IMR-90 (cell line): ENCODE results near the gene CLIC3.

ENCODE experiments used
- POLR2A ChIP-seq: IDR thresholded peaks from 2 replicates; pipeline ENCODE4 v1.6.1; 2012; ENCODE audit warnings: mild to moderate bottlenecking, low read depth, low read length
- TF ChIP-seq, protein P1 (sequence below): conservative IDR thresholded peaks from 2 replicates; pipeline ENCODE4 v1.5.1; 2012; ENCODE audit warnings: mild to moderate bottlenecking, low read depth, low read length, improper control_type of control experiment

DNA sequence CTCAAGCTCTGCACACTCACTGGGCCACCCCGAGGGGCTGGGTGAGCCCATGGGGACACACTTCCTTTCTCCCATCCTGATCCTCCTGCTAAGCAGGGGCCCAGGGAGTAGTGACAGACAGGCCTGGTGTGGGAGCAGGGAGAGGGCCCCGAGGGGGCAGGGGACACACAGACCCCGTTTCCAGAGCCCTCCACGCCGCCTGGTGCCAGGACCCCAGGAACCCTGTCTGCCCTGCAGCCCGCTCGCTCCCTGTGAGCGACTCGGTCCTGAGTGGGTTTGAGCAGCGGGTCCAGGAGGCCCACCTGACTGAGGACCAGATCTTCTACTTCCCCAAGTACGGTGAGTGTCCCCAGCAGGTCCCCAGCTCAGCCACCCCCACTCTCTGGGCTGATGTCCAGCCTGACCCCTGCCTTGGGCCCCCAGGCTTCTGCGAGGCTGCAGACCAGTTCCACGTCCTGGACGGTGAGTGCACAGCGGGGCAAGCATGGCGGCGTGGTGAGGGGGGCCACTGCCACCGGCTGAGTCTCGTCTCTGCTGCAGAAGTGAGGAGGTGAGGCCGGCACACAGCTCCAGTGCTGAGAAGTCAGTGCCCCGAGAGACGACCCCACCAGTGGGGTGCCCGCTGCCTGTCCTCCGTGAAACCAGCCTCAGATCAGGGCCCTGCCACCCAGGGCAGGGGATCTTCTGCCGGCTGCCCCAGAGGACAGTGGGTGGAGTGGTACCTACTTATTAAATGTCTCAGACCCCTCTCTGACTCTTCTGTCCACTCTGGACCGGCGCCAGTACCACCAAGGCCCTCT is 49.9 kb downstream of the CLIC3 start:
- no peak for TF ChIP-seq POLR2A
- TF ChIP-seq, protein P1, sequence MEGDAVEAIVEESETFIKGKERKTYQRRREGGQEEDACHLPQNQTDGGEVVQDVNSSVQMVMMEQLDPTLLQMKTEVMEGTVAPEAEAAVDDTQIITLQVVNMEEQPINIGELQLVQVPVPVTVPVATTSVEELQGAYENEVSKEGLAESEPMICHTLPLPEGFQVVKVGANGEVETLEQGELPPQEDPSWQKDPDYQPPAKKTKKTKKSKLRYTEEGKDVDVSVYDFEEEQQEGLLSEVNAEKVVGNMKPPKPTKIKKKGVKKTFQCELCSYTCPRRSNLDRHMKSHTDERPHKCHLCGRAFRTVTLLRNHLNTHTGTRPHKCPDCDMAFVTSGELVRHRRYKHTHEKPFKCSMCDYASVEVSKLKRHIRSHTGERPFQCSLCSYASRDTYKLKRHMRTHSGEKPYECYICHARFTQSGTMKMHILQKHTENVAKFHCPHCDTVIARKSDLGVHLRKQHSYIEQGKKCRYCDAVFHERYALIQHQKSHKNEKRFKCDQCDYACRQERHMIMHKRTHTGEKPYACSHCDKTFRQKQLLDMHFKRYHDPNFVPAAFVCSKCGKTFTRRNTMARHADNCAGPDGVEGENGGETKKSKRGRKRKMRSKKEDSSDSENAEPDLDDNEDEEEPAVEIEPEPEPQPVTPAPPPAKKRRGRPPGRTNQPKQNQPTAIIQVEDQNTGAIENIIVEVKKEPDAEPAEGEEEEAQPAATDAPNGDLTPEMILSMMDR = no peak
